Stimulated activated CD4-positive, alpha-beta T cell treated with anti-CD3 and anti-CD28 coated beads, Interleukin-15, amount 100 ng/mL, for 1 hour (primary cell): Measurements from ENCODE around the gene ARSG.

Experiments used
- DNase-seq, 2 donors: peaks; one replicate each; pipeline ENCODE4 v3.0.0-alpha.2; 2020; ENCODE audit warnings: low read depth in 1 of 2, low spot score in 1 of 2

Gene ARSG

DNA sequence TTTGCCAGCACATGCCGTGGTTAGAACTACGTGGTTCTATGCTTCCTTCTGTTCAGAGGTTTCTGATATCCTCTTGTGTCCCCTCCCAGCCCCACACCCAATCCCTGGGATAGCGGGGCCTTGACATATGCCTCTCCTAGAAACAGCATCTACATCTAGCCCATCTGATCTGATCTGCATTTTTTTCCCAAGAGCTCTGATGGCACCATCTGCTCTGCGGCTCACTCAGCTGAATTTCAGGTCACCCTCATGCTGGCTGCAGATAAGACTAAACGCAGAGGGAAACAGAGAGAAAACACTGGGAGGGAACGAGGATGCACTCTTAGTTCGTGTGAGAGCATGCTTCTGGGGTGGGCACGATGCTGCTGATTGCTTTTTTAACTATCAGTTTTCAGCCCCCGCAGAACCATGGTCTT is 155.3 kb downstream of the ARSG start:
- no peak for DNase-seq

DNA sequence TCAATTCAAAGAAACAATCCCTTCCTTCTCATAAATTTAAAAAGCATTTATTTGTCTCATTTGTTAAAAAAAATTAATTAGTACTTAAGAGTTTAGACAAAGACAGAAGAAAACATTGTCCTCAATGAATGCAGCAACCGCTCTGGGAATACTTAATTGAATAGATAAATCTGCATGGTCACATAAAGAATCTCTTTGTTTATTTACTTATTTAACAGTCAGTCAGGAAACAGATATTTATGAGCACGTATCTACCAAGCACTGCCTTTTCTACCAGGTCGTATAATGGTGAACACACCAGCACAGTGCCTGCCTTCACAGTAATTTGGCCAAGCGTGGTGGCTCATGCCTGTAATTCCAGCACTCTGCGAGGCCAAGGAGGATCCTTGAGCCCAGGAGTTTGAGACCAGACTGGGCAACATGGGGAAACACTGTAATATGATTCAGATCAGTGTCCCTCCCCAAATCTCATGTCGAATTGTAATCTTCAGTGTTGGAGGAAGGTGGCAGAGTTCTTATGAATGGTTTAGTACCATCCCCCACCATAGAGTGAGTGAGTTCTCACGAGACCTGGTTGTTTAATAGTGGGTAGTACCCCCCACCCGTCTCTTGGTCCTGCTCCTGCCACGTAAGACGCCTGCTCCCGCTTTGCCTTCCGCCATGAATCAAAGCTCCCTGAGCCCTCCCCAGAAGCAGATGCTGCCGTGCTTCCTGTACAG is 157.9 kb downstream of the ARSG start:
- DNase-seq = no peak

DNA sequence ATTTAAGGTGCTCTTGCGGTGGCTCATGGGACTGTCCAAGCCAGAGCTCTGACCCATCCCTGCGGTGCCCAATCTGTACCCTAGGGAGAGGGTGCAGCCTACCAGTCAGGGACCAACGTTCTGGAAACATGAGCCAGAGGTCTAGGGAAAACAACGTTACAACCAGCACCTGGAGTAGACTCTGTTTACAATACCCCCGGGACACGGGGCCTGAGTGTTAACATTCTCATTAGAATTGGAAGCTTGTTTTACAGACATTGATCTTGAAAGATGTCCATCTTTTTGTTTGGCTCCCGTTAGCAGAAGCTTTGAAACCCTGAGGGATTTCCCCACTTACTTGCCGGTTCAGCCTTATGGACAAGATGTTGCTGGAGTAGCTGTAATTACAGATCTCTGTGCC is 159.1 kb downstream of the ARSG start:
- no peak for DNase-seq

DNA sequence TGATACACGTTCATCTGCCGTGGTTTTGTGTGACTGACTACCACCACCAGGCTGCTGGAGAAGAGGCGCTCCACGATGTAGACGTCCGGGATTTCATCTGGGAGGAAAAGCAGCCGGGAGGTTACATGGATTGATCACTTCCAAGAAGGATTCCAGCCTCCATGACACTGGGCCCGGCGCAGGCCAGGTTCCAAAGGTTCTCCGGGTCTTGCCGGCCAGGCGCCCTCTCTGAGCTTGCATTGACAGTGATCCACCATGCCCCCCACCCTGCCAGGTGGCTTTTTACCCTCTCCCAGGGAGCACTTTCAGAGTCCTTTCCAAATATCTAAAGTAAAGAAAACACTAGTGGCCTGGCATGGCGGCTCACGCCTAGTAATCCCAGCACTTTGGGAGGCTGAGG is 159.5 kb downstream of the ARSG start:
- no peak for DNase-seq

GRCh38 chr17:68451670-68452354 is 160.5 kb downstream of the ARSG start:
- no peak for DNase-seq

GRCh38 chr17:68452724-68453290 is 161.5 kb downstream of the ARSG start:
- no peak for DNase-seq

- no peak for DNase-seq
Measured at GRCh38 chr17:68453991-68454665, 162.8 kb downstream of the ARSG start.

DNA sequence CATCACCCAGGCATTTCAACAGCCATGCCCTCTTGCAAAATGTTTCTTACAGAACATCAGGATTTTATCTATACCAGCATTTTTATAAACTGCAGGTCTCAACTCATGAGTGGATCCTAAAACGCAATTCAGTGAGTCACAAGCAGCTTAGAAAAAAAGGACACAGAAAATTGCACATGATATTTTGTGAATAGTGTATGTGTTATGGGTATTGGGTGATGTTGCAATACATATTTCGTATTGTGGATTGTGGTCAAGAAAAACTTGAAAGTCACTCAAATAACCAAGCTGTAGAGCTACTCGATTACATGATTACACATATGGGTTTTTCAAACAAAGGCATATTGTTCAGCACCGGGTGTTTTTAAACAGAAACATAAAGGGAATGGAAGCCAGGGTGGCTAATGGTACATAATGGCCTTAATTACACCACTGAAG is 164.6 kb downstream of the ARSG start:
- DNase-seq = no peak

- no peak for DNase-seq
Measured at GRCh38 chr17:68456339-68457167, 165.3 kb downstream of the ARSG start.

DNA sequence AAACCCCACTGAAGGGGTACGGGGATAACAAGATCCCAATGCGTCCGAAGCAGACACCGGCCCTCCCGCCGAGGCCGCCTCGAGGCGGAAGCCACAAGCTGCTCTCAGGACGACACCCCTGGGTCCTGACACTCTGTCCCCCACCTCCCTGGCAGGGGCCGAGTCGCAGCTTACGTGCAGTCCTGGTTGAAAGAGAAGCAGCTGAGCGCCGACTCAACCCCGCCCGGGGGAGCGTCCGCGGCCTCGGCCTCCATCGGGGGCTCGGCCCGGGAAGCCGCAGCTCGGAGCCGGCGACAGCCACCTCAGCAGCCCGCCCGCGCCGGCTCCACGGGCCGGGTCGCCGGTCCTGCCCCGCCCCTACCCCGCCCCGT is 165.9 kb downstream of the ARSG start, which contains the start of gene WIPI1:
Gene WIPI1 (minus strand): TSS at position 329 of the 371 bp plus-strand sequence. CDS start 75 bp downstream, at position 254.
- no peak for DNase-seq

- peak; percentile 96 to 99 for DNase-seq
Measured at GRCh38 chr17:68457539-68458259, 166.4 kb downstream of the ARSG start.

- DNase-seq = no peak
Measured at GRCh38 chr17:68458260-68459036, 167.2 kb downstream of the ARSG start.

GRCh38 chr17:68459037-68459639 is 167.8 kb downstream of the ARSG start:
- no peak for DNase-seq

- DNase-seq = no peak
Measured at GRCh38 chr17:68460146-68460545, 168.9 kb downstream of the ARSG start.

- no peak for DNase-seq
Measured at GRCh38 chr17:68460715-68461114, 169.4 kb downstream of the ARSG start.

DNA sequence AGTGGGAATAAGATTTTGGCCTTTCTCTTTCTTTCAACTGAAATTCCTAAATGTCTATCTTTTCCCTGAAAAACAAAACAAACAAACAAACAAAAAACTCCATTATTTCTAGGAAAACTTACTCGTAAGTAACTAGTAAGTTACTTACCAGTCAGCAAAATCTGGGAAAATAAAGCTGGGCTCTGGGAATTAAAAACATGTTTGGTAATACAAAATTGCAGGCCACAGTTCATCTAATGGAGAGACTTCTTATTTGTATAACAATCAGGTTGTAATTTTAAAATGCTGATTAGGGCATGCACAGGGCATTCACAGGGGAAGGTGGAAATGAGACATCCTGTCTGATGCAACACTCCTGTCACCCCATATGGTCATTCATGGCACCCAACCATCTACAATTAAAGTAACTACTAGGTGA is 169.8 kb downstream of the ARSG start:
- DNase-seq = no peak

GRCh38 chr17:68461589-68461988 is 170.3 kb downstream of the ARSG start:
- DNase-seq = no peak

DNA sequence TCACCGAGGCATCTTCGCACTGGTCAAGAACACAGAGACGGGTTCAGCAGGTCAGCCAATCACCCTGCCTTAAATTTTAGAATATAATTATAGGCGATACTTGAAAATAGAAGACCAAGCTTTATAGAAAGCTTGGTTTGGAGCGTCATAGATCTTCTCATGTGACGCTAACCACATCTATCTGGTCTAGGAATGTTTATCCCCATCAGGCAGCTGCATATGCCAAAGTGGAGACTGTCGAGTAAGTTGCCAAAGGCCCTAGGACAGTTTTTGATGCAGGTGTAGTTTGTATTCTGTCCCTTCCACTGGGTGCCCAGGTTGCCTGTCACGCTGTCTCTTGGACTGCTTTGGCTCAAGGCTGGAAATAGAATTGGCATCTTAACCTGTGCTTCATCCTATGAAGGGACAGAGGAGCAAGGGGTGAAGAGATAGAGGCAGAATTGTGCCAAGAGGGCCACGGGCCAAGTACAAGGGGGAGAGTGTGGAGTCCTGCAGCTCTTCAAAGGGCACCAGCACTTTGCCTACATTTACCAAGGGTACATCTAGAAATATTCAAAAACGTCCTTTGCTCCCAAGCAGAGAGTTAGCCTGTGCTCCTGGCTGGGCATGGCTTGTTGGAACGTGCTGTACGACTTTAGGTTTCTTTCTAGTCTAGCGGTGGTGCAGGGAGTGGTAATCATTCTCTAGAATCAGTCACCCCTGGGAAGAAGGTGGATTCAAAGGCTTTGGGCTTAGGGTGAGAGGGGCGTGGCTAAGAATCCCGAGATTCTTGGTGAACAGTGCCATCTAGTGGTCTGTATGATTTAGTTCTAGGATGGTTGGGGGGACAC is 171.3 kb downstream of the ARSG start:
- peak in 1 of 2 donors; percentile 33 for DNase-seq
